ENCODE data around the gene WEE1. TPM values are rescaled to one million over a fixed set of nuclear protein-coding genes. Genes with fewer than 3 reads are reported as not detected.

WEE1 gene
- total RNA-seq, 2 donors from 2014 or later = 80.1 to 93.5 TPM

- no peak for DNase-seq
- Mint-ChIP-seq H3K4me3 (no peak overlapping the region), H3K27ac (peak overlapping the region; percentile 1), H3K36me3 (ENCODE audit: low read depth) (peaks cover 82% of the 10 kb centered on the region), H3K27me3 (ENCODE audit: insufficient read depth) (no peaks in the 10 kb centered on the region), H3K4me1 (peaks cover 8% of the 10 kb centered on the region), H3K9me3 (no peaks in the 10 kb centered on the region)
- WGBS, 2 experiments (ENCODE audit: insufficient coverage in 1 of 2, insufficient read length in 1 of 2) = 93 to 94% methylated on average over 5 to 6 of the region's 6 CpGs
- Histone ChIP-seq H3K4me1 (ENCODE audit: control insufficient read depth, insufficient read depth, low read length) (peaks cover 3% of the 10 kb centered on the region), H3K27me3 (ENCODE audit: control insufficient read depth, insufficient read depth, low read length, poor library complexity, severe bottlenecking) (no peaks in the 10 kb centered on the region), H3K4me3 (ENCODE audit: low read length) (no peak overlapping the region), H3K9ac (ENCODE audit: extremely low read depth, low read length, poor library complexity, severe bottlenecking) (no peak overlapping the region), H3K27ac (ENCODE audit: low read depth, low read length) (no peak overlapping the region), H3K36me3 (ENCODE audit: control insufficient read depth, insufficient read depth, low read length) (peaks cover 95% of the 10 kb centered on the region), H3K9me3 (ENCODE audit: control insufficient read depth, low read length) (no peaks in the 10 kb centered on the region)
- TF ChIP-seq CTCF (conservative IDR thresholded peaks at IDR 0.05) = no peak
These were observed 8.2 kb downstream of the WEE1 start for GRCh38 chr11:9581556-9582161.

GRCh38 chr11:9590717-9591116 lies 17.2 kb downstream of the WEE1 start:
- Histone ChIP-seq H3K4me1 (ENCODE audit: control insufficient read depth, insufficient read depth, low read length) (peaks cover 3% of the 10 kb centered on the region), H3K9me3 (ENCODE audit: control insufficient read depth, low read length) (no peaks in the 10 kb centered on the region), H3K27ac (ENCODE audit: low read depth, low read length) (no peak overlapping the region), H3K9ac (ENCODE audit: extremely low read depth, low read length, poor library complexity, severe bottlenecking) (no peak overlapping the region), H3K27me3 (ENCODE audit: control insufficient read depth, insufficient read depth, low read length, poor library complexity, severe bottlenecking) (no peaks in the 10 kb centered on the region), H3K4me3 (ENCODE audit: low read length) (no peak overlapping the region), H3K36me3 (ENCODE audit: control insufficient read depth, insufficient read depth, low read length) (peaks cover 50% of the 10 kb centered on the region)
- no peaks in the 10 kb centered on the region for H3K9me3 Mint-ChIP-seq
- H3K27ac Mint-ChIP-seq = no peak overlapping the region
- WGBS, 2 experiments (ENCODE audit: insufficient coverage in 1 of 2, insufficient read length in 1 of 2) = 98 to 100% methylated on average over 1 to 4 of the region's 4 CpGs
- peaks cover 47% of the 10 kb centered on the region for H3K36me3 Mint-ChIP-seq (ENCODE audit: low read depth)
- H3K4me3 Mint-ChIP-seq = no peak overlapping the region
- peak; percentile 52 for DNase-seq
- H3K27me3 Mint-ChIP-seq (ENCODE audit: insufficient read depth) = no peaks in the 10 kb centered on the region
- H3K4me1 Mint-ChIP-seq = peaks cover 12% of the 10 kb centered on the region
- TF ChIP-seq CTCF (conservative IDR thresholded peaks at IDR 0.05) = no peak

- H3K4me3 Mint-ChIP-seq = no peak overlapping the region
- peaks cover 3% of the 10 kb centered on the region for H3K4me1 ChIP-seq (ENCODE audit: control insufficient read depth, insufficient read depth, low read length)
- no peaks in the 10 kb centered on the region for H3K27me3 ChIP-seq (ENCODE audit: control insufficient read depth, insufficient read depth, low read length, poor library complexity, severe bottlenecking)
- peaks cover 13% of the 10 kb centered on the region for H3K36me3 ChIP-seq (ENCODE audit: control insufficient read depth, insufficient read depth, low read length)
- peaks cover 16% of the 10 kb centered on the region for H3K36me3 Mint-ChIP-seq (ENCODE audit: low read depth)
- peak; percentile 63 for DNase-seq
- no peaks in the 10 kb centered on the region for H3K9me3 ChIP-seq (ENCODE audit: control insufficient read depth, low read length)
- H3K9ac ChIP-seq (ENCODE audit: extremely low read depth, low read length, poor library complexity, severe bottlenecking) = no peak overlapping the region
- no peaks in the 10 kb centered on the region for H3K9me3 Mint-ChIP-seq
- H3K27ac ChIP-seq (ENCODE audit: low read depth, low read length) = no peak overlapping the region
- no peak overlapping the region for H3K4me3 ChIP-seq (ENCODE audit: low read length)
- peaks cover 12% of the 10 kb centered on the region for H3K4me1 Mint-ChIP-seq
- 58 to 59% methylated on average over 9 to 11 of the region's 11 CpGs for WGBS, 2 experiments (ENCODE audit: insufficient coverage in 1 of 2, insufficient read length in 1 of 2)
- H3K27me3 Mint-ChIP-seq (ENCODE audit: insufficient read depth) = no peaks in the 10 kb centered on the region
- H3K27ac Mint-ChIP-seq = no peak overlapping the region
- no peak for TF ChIP-seq CTCF (conservative IDR thresholded peaks at IDR 0.05)
These were observed 21.0 kb downstream of the WEE1 start for GRCh38 chr11:9594267-9595046.
